ENCODE measurements around the gene PAX9.
A peak's percentile ranks its signal among the peaks of the same experiment; 100 is the strongest.

The PAX9 gene

GRCh38 chr14:36661506-36662257 lies at the start of gene PAX9:
TSS of gene PAX9 (plus strand) at chr14:36661860. CDS start at chr14:36662090, 230 bp downstream.
- DNase-seq (ENCODE audit: low spot score), result peak; percentile 24

GRCh38 chr14:36617824-36618223 lies 43.8 kb upstream of the PAX9 start:
- no peak for DNase-seq (ENCODE audit: low spot score)

- DNase-seq (ENCODE audit: low spot score), result no peak
Observed at GRCh38 chr14:36618641-36619040, 43.0 kb upstream of the PAX9 start.

- DNase-seq (ENCODE audit: low spot score), result no peak
Observed at GRCh38 chr14:36619131-36619530, 42.5 kb upstream of the PAX9 start.

GRCh38 chr14:36619853-36620252 lies 41.8 kb upstream of the PAX9 start:
- DNase-seq (ENCODE audit: low spot score), result no peak

GRCh38 chr14:36625014-36625413 lies 36.6 kb upstream of the PAX9 start:
- DNase-seq (ENCODE audit: low spot score), result no peak

GRCh38 chr14:36625436-36625835 lies 36.2 kb upstream of the PAX9 start:
- no peak for DNase-seq (ENCODE audit: low spot score)

GRCh38 chr14:36626151-36626550 lies 35.5 kb upstream of the PAX9 start:
- no peak for DNase-seq (ENCODE audit: low spot score)

- no peak for DNase-seq (ENCODE audit: low spot score)
Observed at GRCh38 chr14:36627981-36628380, 33.7 kb upstream of the PAX9 start.

GRCh38 chr14:36633580-36633979 lies 28.1 kb upstream of the PAX9 start:
- no peak for DNase-seq (ENCODE audit: low spot score)

- DNase-seq (ENCODE audit: low spot score), result no peak
Observed at GRCh38 chr14:36646664-36647416, 14.8 kb upstream of the PAX9 start.

GRCh38 chr14:36647417-36647823 lies 14.2 kb upstream of the PAX9 start:
- DNase-seq (ENCODE audit: low spot score), result no peak

GRCh38 chr14:36647824-36648753 lies 13.6 kb upstream of the PAX9 start:
- DNase-seq (ENCODE audit: low spot score), result no peak

GRCh38 chr14:36649872-36650650 lies 11.6 kb upstream of the PAX9 start:
- no peak for DNase-seq (ENCODE audit: low spot score)

- no peak for DNase-seq (ENCODE audit: low spot score)
Observed at GRCh38 chr14:36652542-36653201, 9.0 kb upstream of the PAX9 start.

- DNase-seq (ENCODE audit: low spot score), result no peak
Observed at GRCh38 chr14:36653413-36653812, 8.2 kb upstream of the PAX9 start.

- DNase-seq (ENCODE audit: low spot score), result no peak
Observed at GRCh38 chr14:36653962-36654793, 7.5 kb upstream of the PAX9 start.

GRCh38 chr14:36654794-36655381 lies 6.8 kb upstream of the PAX9 start:
- no peak for DNase-seq (ENCODE audit: low spot score)

- DNase-seq (ENCODE audit: low spot score), result no peak
Observed at GRCh38 chr14:36655571-36655962, 6.1 kb upstream of the PAX9 start.

Measured in CD4-positive, alpha-beta T cell treated with Interleukin-2 at 100 ng/mL for 4 hours (primary cell).